Neural crest cell (in vitro differentiated cells): ENCODE results near the gene HBZ. TPM values are rescaled to one million over a fixed set of nuclear protein-coding genes. Genes with fewer than 3 reads are reported as not detected.
A peak's percentile ranks its signal among the peaks of the same experiment; 100 is the strongest.

Source experiments
- DNase-seq: peaks from one replicate; pipeline ENCODE4 v3.0.0; 2021; ENCODE audit warnings: low read depth, mixed read lengths, low spot score
- H3K27ac Mint-ChIP-seq: one replicate; pipeline ENCODE4 v1.8.0; 2021; ENCODE audit warnings: mild to moderate bottlenecking, mixed read lengths; ENCODE audit not compliant: unreplicated experiment
- H3K27me3 Mint-ChIP-seq: 2 replicates; pipeline ENCODE4 v1.8.0; 2021; ENCODE audit warnings: low read depth, mild to moderate bottlenecking, mixed read lengths
- H3K36me3 Mint-ChIP-seq: 2 replicates; pipeline ENCODE4 v1.8.0; 2021; ENCODE audit warnings: low read depth, mild to moderate bottlenecking, mixed read lengths
- H3K4me1 Mint-ChIP-seq: 2 replicates; pipeline ENCODE4 v1.8.0; 2021; ENCODE audit warnings: mixed read lengths
- H3K4me3 Mint-ChIP-seq: one replicate; pipeline ENCODE4 v1.8.0; 2021; ENCODE audit warnings: mild to moderate bottlenecking, mixed read lengths
- H3K9me3 Mint-ChIP-seq: 2 replicates; pipeline ENCODE4 v1.8.0; 2021; ENCODE audit warnings: mixed read lengths
- total RNA-seq: library from RNA; stranded (reverse); gene quantifications from 2 replicates; pipeline ENCODE4 v1.2.1, GENCODE V29; 2021
- TF ChIP-seq, protein P1 (sequence below): fragments of 200-600 bp; sonication (generic); conservative IDR thresholded peaks from 2 replicates; pipeline ENCODE4 v1.5.0; 2021; ENCODE audit warnings: antibody characterized with exemption, mild to moderate bottlenecking

HBZ gene
- total RNA-seq, 1 donor from 2014 or later = not detected

- Mint-ChIP-seq H3K9me3 (no peaks in the 10 kb centered on the region), H3K27me3 (peaks cover 71% of the 10 kb centered on the region), H3K4me1 (peaks cover 6% of the 10 kb centered on the region), H3K36me3 (peaks cover 5% of the 10 kb centered on the region), H3K4me3 (peak overlapping the region; percentile 74), H3K27ac (no peak overlapping the region)
- no peak for DNase-seq
- TF ChIP-seq, protein P1, sequence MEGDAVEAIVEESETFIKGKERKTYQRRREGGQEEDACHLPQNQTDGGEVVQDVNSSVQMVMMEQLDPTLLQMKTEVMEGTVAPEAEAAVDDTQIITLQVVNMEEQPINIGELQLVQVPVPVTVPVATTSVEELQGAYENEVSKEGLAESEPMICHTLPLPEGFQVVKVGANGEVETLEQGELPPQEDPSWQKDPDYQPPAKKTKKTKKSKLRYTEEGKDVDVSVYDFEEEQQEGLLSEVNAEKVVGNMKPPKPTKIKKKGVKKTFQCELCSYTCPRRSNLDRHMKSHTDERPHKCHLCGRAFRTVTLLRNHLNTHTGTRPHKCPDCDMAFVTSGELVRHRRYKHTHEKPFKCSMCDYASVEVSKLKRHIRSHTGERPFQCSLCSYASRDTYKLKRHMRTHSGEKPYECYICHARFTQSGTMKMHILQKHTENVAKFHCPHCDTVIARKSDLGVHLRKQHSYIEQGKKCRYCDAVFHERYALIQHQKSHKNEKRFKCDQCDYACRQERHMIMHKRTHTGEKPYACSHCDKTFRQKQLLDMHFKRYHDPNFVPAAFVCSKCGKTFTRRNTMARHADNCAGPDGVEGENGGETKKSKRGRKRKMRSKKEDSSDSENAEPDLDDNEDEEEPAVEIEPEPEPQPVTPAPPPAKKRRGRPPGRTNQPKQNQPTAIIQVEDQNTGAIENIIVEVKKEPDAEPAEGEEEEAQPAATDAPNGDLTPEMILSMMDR = no peak
Observed at GRCh38 chr16:177394-177822, 25.0 kb downstream of the HBZ start.

- Mint-ChIP-seq H3K27ac (no peak overlapping the region), H3K36me3 (peaks cover 5% of the 10 kb centered on the region), H3K4me3 (peak overlapping the region; percentile 74), H3K27me3 (peaks cover 70% of the 10 kb centered on the region), H3K4me1 (peaks cover 6% of the 10 kb centered on the region), H3K9me3 (no peaks in the 10 kb centered on the region)
- DNase-seq = no peak
- TF ChIP-seq, protein P1 = no peak
Observed at GRCh38 chr16:177981-178667, 25.7 kb downstream of the HBZ start.

DNA sequence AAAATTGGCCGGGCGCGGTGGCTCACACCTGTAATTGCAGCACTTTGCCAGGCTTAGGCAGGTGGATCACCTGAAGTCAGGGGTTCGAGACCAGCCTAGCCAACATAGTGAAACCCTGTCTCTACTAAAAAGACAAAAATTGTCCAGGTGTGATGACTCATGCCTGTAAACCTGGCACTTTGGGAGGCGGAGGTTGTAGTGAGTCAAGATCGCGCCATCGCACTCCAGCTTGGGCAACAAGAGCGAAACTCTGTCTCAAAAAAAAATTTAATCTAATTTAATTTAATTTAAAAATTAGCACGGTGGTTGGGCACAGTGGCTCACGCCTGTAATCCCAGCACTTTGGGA lies 26.2 kb downstream of the HBZ start:
- no peak for DNase-seq
- TF ChIP-seq, protein P1 = no peak
- peaks cover 65% of the 10 kb centered on the region for H3K27me3 Mint-ChIP-seq
- peaks cover 5% of the 10 kb centered on the region for H3K36me3 Mint-ChIP-seq
- no peak overlapping the region for H3K4me3 Mint-ChIP-seq
- H3K4me1 Mint-ChIP-seq = peaks cover 6% of the 10 kb centered on the region
- no peaks in the 10 kb centered on the region for H3K9me3 Mint-ChIP-seq
- no peak overlapping the region for H3K27ac Mint-ChIP-seq

- Mint-ChIP-seq H3K27ac (no peak overlapping the region), H3K9me3 (no peaks in the 10 kb centered on the region), H3K36me3 (peaks cover 5% of the 10 kb centered on the region), H3K4me3 (peak overlapping the region; percentile 56), H3K4me1 (peaks cover 6% of the 10 kb centered on the region), H3K27me3 (peaks cover 57% of the 10 kb centered on the region)
- TF ChIP-seq, protein P1 = no peak
- DNase-seq = no peak
Observed at GRCh38 chr16:179211-180092, 27.0 kb downstream of the HBZ start.

- Mint-ChIP-seq H3K27ac (no peak within 1 kb of the TSS), H3K36me3 (peaks cover 5% of the 10 kb centered on the region), H3K4me1 (peaks cover 6% of the 10 kb centered on the region), H3K9me3 (no peaks in the 10 kb centered on the region), H3K27me3 (peaks cover 49% of the 10 kb centered on the region), H3K4me3 (peak within 1 kb of the TSS; percentile 64)
- TF ChIP-seq, protein P1 = peak; percentile 71
- peak; percentile 75 for DNase-seq
Observed at GRCh38 chr16:180101-180675, 27.7 kb downstream of the HBZ start, which contains the start of gene HBQ1. TSS of gene HBQ1 (plus strand) at chr16:180459. CDS start at chr16:180487, 28 bp downstream.
